Spleen (tissue), 11 donors: ENCODE measurements around the gene AGMO. TPM values are rescaled to one million over a fixed set of nuclear protein-coding genes. Genes with fewer than 3 reads are reported as not detected.

Experiments used
- DNase-seq: peaks from one replicate; pipeline ENCODE4 v3.0.0-alpha.2; 2020
- H3K27ac ChIP-seq, 8 donors: fragments of 200-600 bp; sonication (generic) in 7 of 8; 1 replicate in 4 of 8; 2 replicates in 4 of 8; pipeline versions ENCODE4 v1.5.0 to v1.8.0; 2016 to 2021; ENCODE audit warnings: inconsistent platforms in 4 of 8, mild to moderate bottlenecking in 4 of 8, moderate library complexity in 1 of 8
- H3K27me3 ChIP-seq, 7 donors: fragments of 200-600 bp; sonication (generic) in 6 of 7; replicated peaks in 1 of 7; 1 replicate in 4 of 7; 2 replicates in 3 of 7; pipeline versions ENCODE4 v1.5.0 to v1.8.0; 2016 to 2021; ENCODE audit warnings: inconsistent platforms in 3 of 7, mild to moderate bottlenecking in 1 of 7
- H3K36me3 ChIP-seq, 6 donors: fragments of 200-600 bp; sonication (generic) in 5 of 6; 1 replicate in 4 of 6; 2 replicates in 2 of 6; pipeline versions ENCODE4 v1.5.0 to v1.8.0; 2016 to 2021; ENCODE audit warnings: inconsistent platforms in 2 of 6
- H3K4me1 ChIP-seq, 6 donors: fragments of 200-600 bp; sonication (generic) in 5 of 6; 1 replicate in 3 of 6; 2 replicates in 3 of 6; pipeline versions ENCODE4 v1.5.0 to v1.8.0; 2016 to 2021; ENCODE audit warnings: inconsistent platforms in 3 of 6
- H3K4me3 ChIP-seq, 8 donors: fragments of 200-600 bp; sonication (generic) in 7 of 8; 1 replicate in 4 of 8; 2 replicates in 4 of 8; pipeline versions ENCODE4 v1.5.0 to v1.8.0; 2016 to 2021; ENCODE audit warnings: inconsistent platforms in 4 of 8, mild to moderate bottlenecking in 4 of 8, moderate library complexity in 2 of 8
- H3K9me3 ChIP-seq, 8 donors: fragments of 200-600 bp; sonication (generic) in 7 of 8; 1 replicate in 4 of 8; 2 replicates in 4 of 8; pipeline versions ENCODE4 v1.5.0 to v1.8.0; 2016 to 2021; ENCODE audit warnings: inconsistent platforms in 4 of 8
- CTCF ChIP-seq, 11 experiments: fragments of 200-600 bp in 7 of 11; fragments of 450-650 bp in 4 of 11; sonication (generic) in 4 of 11; IDR thresholded peaks in 8 of 11; conservative IDR thresholded peaks in 3 of 11; 1 replicate in 7 of 11; 2 replicates in 4 of 11; pipeline versions ENCODE4 v1.4.0 to v1.8.0; 2016 to 2021; ENCODE audit warnings: antibody characterized with exemption in 11 of 11, inconsistent platforms in 4 of 11, mild to moderate bottlenecking in 1 of 11
- POLR2A ChIP-seq, 3 donors: fragments of 450-650 bp; IDR thresholded peaks; one replicate each; pipeline ENCODE4 v1.5.1; 2017; ENCODE audit warnings: antibody characterized with exemption in 3 of 3, mild to moderate bottlenecking in 1 of 3
- POLR2AphosphoS5 ChIP-seq, 3 donors: sonication (generic); formaldehyde crosslinking; IDR thresholded peaks; one replicate each; pipeline ENCODE4 v1.5.1; 2017; ENCODE audit warnings: antibody characterized with exemption in 3 of 3
- WGBS, 5 donors: extraction: QIAGEN DNeasy Blood & Tissue Kit in 3 of 5; methylation state at CpG; one replicate each; pipeline versions ENCODE4 v1.1.5 to v1.1.7; 2013 to 2018; 5-methylcytosine and 5-hydroxymethylcytosine counted together
- intact Hi-C: fragments of 100-400 bp; cut with DNase I; formaldehyde crosslinking; loops from one replicate; pipeline ENCODE4 v1.15.0; 2023; ENCODE audit warnings: low total_unique reads
- polyA plus RNA-seq, 3 donors: library from polyadenylated mRNA; stranded (reverse); fragments of 200-250 nt; gene quantifications; one replicate each; pipeline ENCODE4 v1.2.1, GENCODE V29; 2013
- total RNA-seq, 7 donors: library from RNA; depleted of rRNA in 3 of 7; stranded (reverse); fragments of >200 nt in 3 of 7; fragmentation: NEBNext Ultra II Directional in 4 of 7; extraction: Animal tissue kit (Norgen Biotek cat#: 25700) in 4 of 7; gene quantifications; one replicate each; pipeline versions ENCODE4 v1.1.0 to v1.2.1, GENCODE V29; 2016 to 2021
- donor health status: healthy with polysubstance abuse.
- donor health status: DM: no; HTN: no; CAD: no; lungs with moderate emphysema.
- donor health status: DM: no; HTN: no; CAD: no.
- donor health status: Bipolar disorder and iron deficiency.
- donor health status: healthy.
- donor health status: DM: no; HTN: no; CAD: no.
- donor health status: DM: yes; HTN: yes; CAD: no.

AGMO gene
- total and polyA plus RNA-seq, 10 donors = 0.02 to 0.03 (median 0.03) TPM; not detected in 7

GRCh38 chr7:15586266-15586665 lies 24.5 kb upstream of the AGMO start:
- Histone ChIP-seq H3K4me3 (no peak overlapping the region), H3K4me1 (no peaks in the 10 kb centered on the region), H3K27ac (no peak overlapping the region), H3K27me3 (no peaks in the 10 kb centered on the region), H3K36me3 (no peaks in the 10 kb centered on the region), H3K9me3 (peaks cover 0 to 36% (median 21%) of the 10 kb centered on the region in 8 donors)
- TF ChIP-seq POLR2A (IDR thresholded peaks at IDR 0.05) = no peak
- no peak for TF ChIP-seq CTCF (IDR thresholded peaks at IDR 0.05 in 8 of 11, conservative IDR thresholded peaks at IDR 0.05 in 3 of 11)
- no peak for TF ChIP-seq POLR2AphosphoS5 (IDR thresholded peaks at IDR 0.05)
- intact Hi-C loops = no loop called here
- DNase-seq = no peak
- WGBS, 5 donors = 90 to 98% (median 94%) methylated on average over 4 of the region's 4 CpGs

- Histone ChIP-seq H3K36me3 (no peaks in the 10 kb centered on the region), H3K27me3 (no peaks in the 10 kb centered on the region), H3K4me3 (no peak overlapping the region), H3K4me1 (no peaks in the 10 kb centered on the region), H3K9me3 (peaks cover 0 to 36% (median 21%) of the 10 kb centered on the region in 8 donors), H3K27ac (no peak overlapping the region)
- no peak for TF ChIP-seq CTCF (IDR thresholded peaks at IDR 0.05 in 8 of 11, conservative IDR thresholded peaks at IDR 0.05 in 3 of 11)
- TF ChIP-seq POLR2A (IDR thresholded peaks at IDR 0.05) = no peak
- intact Hi-C loops = no loop called here
- DNase-seq = no peak
- WGBS, 5 donors = 79 to 94% (median 87%) methylated on average over 3 of the region's 3 CpGs
Observed at GRCh38 chr7:15584575-15584974, 22.8 kb upstream of the AGMO start.

- no peak for DNase-seq
- no peaks in the 10 kb centered on the region for H3K27me3 ChIP-seq
- H3K9me3 ChIP-seq = peaks cover 0 to 36% (median 21%) of the 10 kb centered on the region in 8 donors
- intact Hi-C loops = no loop called here
- no peak for TF ChIP-seq POLR2AphosphoS5 (IDR thresholded peaks at IDR 0.05)
- TF ChIP-seq POLR2A (IDR thresholded peaks at IDR 0.05) = no peak
- TF ChIP-seq CTCF (IDR thresholded peaks at IDR 0.05 in 8 of 11, conservative IDR thresholded peaks at IDR 0.05 in 3 of 11) = no peak
- H3K4me1 ChIP-seq = no peaks in the 10 kb centered on the region
- 90 to 100% (median 93%) methylated on average over 1 of the region's 1 CpG for WGBS, 5 donors
- no peaks in the 10 kb centered on the region for H3K36me3 ChIP-seq
- no peak overlapping the region for H3K4me3 ChIP-seq
- H3K27ac ChIP-seq = no peak overlapping the region
Observed at GRCh38 chr7:15582773-15583172, 21.0 kb upstream of the AGMO start.

- no peak overlapping the region for H3K27ac ChIP-seq
- no peaks in the 10 kb centered on the region for H3K27me3 ChIP-seq
- intact Hi-C loops = no loop called here
- 59 to 74% (median 72%) methylated on average over 3 of the region's 3 CpGs for WGBS, 5 donors
- H3K36me3 ChIP-seq = no peaks in the 10 kb centered on the region
- H3K4me1 ChIP-seq = no peaks in the 10 kb centered on the region
- TF ChIP-seq POLR2A (IDR thresholded peaks at IDR 0.05) = no peak
- TF ChIP-seq POLR2AphosphoS5 (IDR thresholded peaks at IDR 0.05) = no peak
- no peak for TF ChIP-seq CTCF (IDR thresholded peaks at IDR 0.05 in 8 of 11, conservative IDR thresholded peaks at IDR 0.05 in 3 of 11)
- no peak for DNase-seq
- no peak overlapping the region for H3K4me3 ChIP-seq
- peaks cover 0 to 28% (median 18%) of the 10 kb centered on the region in 8 donors for H3K9me3 ChIP-seq
Observed at GRCh38 chr7:15581352-15581951, 19.6 kb upstream of the AGMO start.
